GM23338 (cell line): ENCODE results near the gene KCNAB1. TPM values are rescaled to one million over a fixed set of nuclear protein-coding genes. Genes with fewer than 3 reads are reported as not detected.

Experiments
- ATAC-seq: fragments of 200-7000 bp; cut with Tn5 transposase; 3 replicates; pipeline ENCODE4 v1.9.1; 2020
- DNase-seq: peaks from one replicate; pipeline ENCODE4 v3.0.0-alpha.2; 2015; ENCODE audit warnings: low spot score
- H2AFZ ChIP-seq: fragments of 200-600 bp; sonication (generic); 2 replicates; pipeline ENCODE4 v1.8.0; 2016; ENCODE audit warnings: antibody characterized with exemption, mild to moderate bottlenecking, moderate library complexity
- H3F3A ChIP-seq: fragments of 200-600 bp; sonication (generic); replicated peaks from 2 replicates; pipeline ENCODE4 v1.8.0; 2017; ENCODE audit warnings: antibody characterized with exemption, mixed run types, low read depth
- H3K27ac ChIP-seq: fragments of 200-600 bp; sonication (generic); 2 replicates; pipeline ENCODE4 v1.6.1; 2016; ENCODE audit warnings: low read depth
- H3K27me3 ChIP-seq: fragments of 200-600 bp; sonication (generic); 2 replicates; pipeline ENCODE4 v1.8.0; 2016; ENCODE audit warnings: mild to moderate bottlenecking, mixed run types, moderate library complexity; ENCODE audit not compliant: insufficient read depth
- H3K36me3 ChIP-seq: fragments of 200-600 bp; sonication (generic); 2 replicates; pipeline ENCODE4 v1.8.0; 2016; ENCODE audit warnings: mild to moderate bottlenecking; ENCODE audit not compliant: insufficient read depth
- H3K4me1 ChIP-seq: fragments of 200-600 bp; sonication (generic); 2 replicates; pipeline ENCODE4 v1.8.0; 2016; ENCODE audit warnings: mild to moderate bottlenecking, moderate library complexity; ENCODE audit not compliant: insufficient read depth
- H3K4me2 ChIP-seq: fragments of 200-600 bp; sonication (generic); 2 replicates; pipeline ENCODE4 v1.7.1; 2017; ENCODE audit warnings: mixed run types
- H3K4me3 ChIP-seq: fragments of 200-600 bp; sonication (generic); 2 replicates; pipeline ENCODE4 v1.6.1; 2016; ENCODE audit warnings: mixed run types
- H3K79me2 ChIP-seq: fragments of 200-600 bp; sonication (generic); replicated peaks from 2 replicates; pipeline ENCODE4 v1.8.0; 2017; ENCODE audit warnings: mild to moderate bottlenecking; ENCODE audit not compliant: insufficient read depth
- H3K9me2 ChIP-seq: fragments of 200-600 bp; sonication (generic); 2 replicates; pipeline ENCODE4 v1.8.0; 2017; ENCODE audit not compliant: insufficient read depth
- H4K20me1 ChIP-seq: fragments of 200-600 bp; sonication (generic); replicated peaks from 2 replicates; pipeline ENCODE4 v1.8.0; 2017; ENCODE audit warnings: mild to moderate bottlenecking; ENCODE audit not compliant: insufficient read depth
- H3K27ac Mint-ChIP-seq: 2 replicates; pipeline ENCODE4 v1.8.0; 2020; ENCODE audit warnings: inconsistent platforms, mild to moderate bottlenecking, moderate library complexity, mixed read lengths
- H3K27me3 Mint-ChIP-seq: 3 replicates; pipeline ENCODE4 v1.8.0; 2022; ENCODE audit warnings: low read depth, mild to moderate bottlenecking, moderate library complexity, mixed read lengths, inconsistent platforms; ENCODE audit not compliant: insufficient read depth, poor library complexity
- H3K36me3 Mint-ChIP-seq: 3 replicates; pipeline ENCODE4 v1.8.0; 2021; ENCODE audit warnings: low read depth, mild to moderate bottlenecking, inconsistent platforms, moderate library complexity, mixed read lengths
- H3K4me1 Mint-ChIP-seq: 3 replicates; pipeline ENCODE4 v1.8.0; 2020; ENCODE audit warnings: mild to moderate bottlenecking, inconsistent platforms, mixed read lengths
- H3K4me3 Mint-ChIP-seq: 3 replicates; pipeline ENCODE4 v1.8.0; 2021; ENCODE audit warnings: moderate library complexity, mild to moderate bottlenecking, inconsistent platforms, mixed read lengths
- H3K9me3 Mint-ChIP-seq: 3 replicates; pipeline ENCODE4 v1.8.0; 2020; ENCODE audit warnings: moderate library complexity, mild to moderate bottlenecking, inconsistent platforms, mixed read lengths
- CREB1 ChIP-seq: fragments of 250-450 bp; sonication (Bioruptor Pico); IDR thresholded peaks from 2 replicates; pipeline ENCODE4 v1.5.0; 2020; ENCODE audit warnings: low read depth, mild to moderate bottlenecking, moderate library complexity
- ETS1 ChIP-seq: IDR thresholded peaks from 2 replicates; pipeline ENCODE4 v1.6.1; 2016; ENCODE audit warnings: antibody characterized with exemption
- EZH2 ChIP-seq: fragments of 200-600 bp; sonication (generic); IDR thresholded peaks from one replicate; pipeline ENCODE4 v1.8.0; 2017; ENCODE audit warnings: antibody characterized with exemption, mild to moderate bottlenecking, low read depth; ENCODE audit not compliant: unreplicated experiment
- EZH2phosphoT487 ChIP-seq: fragments of 200-600 bp; sonication (generic); IDR thresholded peaks from one replicate; pipeline ENCODE4 v1.8.1; 2018; ENCODE audit warnings: antibody characterized with exemption; ENCODE audit not compliant: unreplicated experiment
- JUNB ChIP-seq: IDR thresholded peaks from one replicate; pipeline ENCODE4 v1.6.1; 2016; ENCODE audit warnings: antibody characterized with exemption; ENCODE audit not compliant: unreplicated experiment
- NANOG ChIP-seq: IDR thresholded peaks from 2 replicates; pipeline ENCODE4 v1.6.1; 2016; ENCODE audit warnings: antibody characterized with exemption, borderline replicate concordance
- POLR2AphosphoS5 ChIP-seq: IDR thresholded peaks from 2 replicates; pipeline ENCODE4 v1.6.1; 2016; ENCODE audit warnings: antibody characterized with exemption, low read depth
- REST ChIP-seq: IDR thresholded peaks from one replicate; pipeline ENCODE4 v1.6.1; 2018; ENCODE audit warnings: antibody characterized with exemption; ENCODE audit not compliant: unreplicated experiment
- STAT1 ChIP-seq: IDR thresholded peaks from one replicate; pipeline ENCODE4 v1.6.1; 2016; ENCODE audit warnings: antibody characterized with exemption; ENCODE audit not compliant: unreplicated experiment
- ZNF114 ChIP-seq: fragments of 250-450 bp; sonication (Bioruptor Pico); IDR thresholded peaks from 2 replicates; pipeline ENCODE4 v1.5.0; 2020; ENCODE audit warnings: mild to moderate bottlenecking, moderate library complexity
- ZNF331 ChIP-seq: fragments of 250-450 bp; sonication (Bioruptor Pico); IDR thresholded peaks from 2 replicates; pipeline ENCODE4 v1.5.0; 2020; ENCODE audit warnings: low read depth, mild to moderate bottlenecking, moderate library complexity
- polyA plus RNA-seq: library from polyadenylated mRNA; unstranded; fragments of >200 nt; fragmentation: Nextera tagmentation; extraction: Ambion mirVana; gene quantifications from 2 replicates; pipeline ENCODE4 v1.2.1, GENCODE V29; 2016
- total RNA-seq: library from RNA; depleted of rRNA; stranded (reverse); fragments of >200 nt; shearing (Covaris generic); gene quantifications from 2 replicates; pipeline ENCODE4 v1.2.3, GENCODE V29; 2014
- TF ChIP-seq, protein P1 (sequence below), 2 experiments: fragments of 200-600 bp in 1 of 2; sonication (generic) in 1 of 2; conservative IDR thresholded peaks; 2 replicates each; pipeline versions ENCODE4 v1.5.1 to v1.6.1; 2016 to 2017; ENCODE audit warnings: antibody characterized with exemption in 2 of 2, low read depth in 2 of 2, mild to moderate bottlenecking in 2 of 2, moderate library complexity in 1 of 2

Gene KCNAB1
- total and polyA plus RNA-seq, 2 experiments from 2014 or later: 0.69 to 2.6 TPM

GRCh38 chr3:156558389-156558788, 438.0 kb downstream of the KCNAB1 start:
- Mint-ChIP-seq H3K9me3 (no peaks in the 10 kb centered on the region), H3K4me1 (peaks cover 3% of the 10 kb centered on the region; the same call in 1 of the 3 replicates), H3K36me3 (no peaks in the 10 kb centered on the region; the same call in 2 of the 3 replicates), H3K27ac (no peak overlapping the region), H3K4me3 (no peak overlapping the region), H3K27me3 (peaks cover 7% of the 10 kb centered on the region)
- H3F3A ChIP-seq: no peaks in the 10 kb centered on the region
- H3K79me2 ChIP-seq: peaks cover 15% of the 10 kb centered on the region
- peaks cover 4% of the 10 kb centered on the region for H3K4me1 ChIP-seq
- no peak overlapping the region for H3K4me2 ChIP-seq
- H3K27ac ChIP-seq: no peak overlapping the region
- ATAC-seq: no peak
- H3K9me2 ChIP-seq: no peaks in the 10 kb centered on the region
- TF ChIP-seq NANOG (no peak), STAT1 (no peak), CREB1 (CRISPR knock-in tag) (no peak), ETS1 (no peak)
- DNase-seq: no peak
- no peak overlapping the region for H3K4me3 ChIP-seq
- no peaks in the 10 kb centered on the region for H3K27me3 ChIP-seq
- H4K20me1 ChIP-seq: 0 out of 2 replicates have a peak, but pooled peaks cover 3% of the 10 kb centered on the region
- H3K36me3 ChIP-seq: no peaks in the 10 kb centered on the region
- H2AFZ ChIP-seq: no peak overlapping the region

DNA sequence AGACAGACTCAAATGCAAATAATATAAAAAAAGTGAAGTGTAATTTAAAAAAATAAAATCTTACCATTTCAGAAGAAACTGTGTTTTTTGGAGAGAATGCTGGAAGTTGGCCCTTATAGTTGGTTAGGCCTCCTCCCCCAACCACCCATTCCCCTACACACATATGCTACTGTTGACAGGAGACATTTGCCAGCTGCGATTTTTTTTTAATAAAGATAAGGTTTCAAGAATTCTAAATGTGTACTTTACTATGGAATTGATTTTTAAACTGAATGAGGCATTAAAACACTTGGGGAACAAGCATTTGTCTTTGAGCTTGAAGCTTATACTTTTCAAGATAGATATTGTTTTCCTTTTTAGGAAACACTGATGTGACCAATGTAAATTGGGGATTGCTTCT, 438.9 kb downstream of the KCNAB1 start:
- H3K79me2 ChIP-seq: peaks cover 5% of the 10 kb centered on the region
- no peaks in the 10 kb centered on the region for H3K9me3 Mint-ChIP-seq
- H3K4me1 ChIP-seq: no peaks in the 10 kb centered on the region
- H3K27ac ChIP-seq: no peak overlapping the region
- no peaks in the 10 kb centered on the region for H3K36me3 ChIP-seq
- H3F3A ChIP-seq: no peaks in the 10 kb centered on the region
- no peaks in the 10 kb centered on the region for H3K36me3 Mint-ChIP-seq
- 0 out of 3 replicates have a peak, but pooled peaks cover 3% of the 10 kb centered on the region for H3K4me1 Mint-ChIP-seq
- H3K4me2 ChIP-seq: no peak overlapping the region
- H3K9me2 ChIP-seq: no peaks in the 10 kb centered on the region
- H3K4me3 ChIP-seq: no peak overlapping the region
- ATAC-seq (no peak), DNase-seq (no peak)
- H3K27me3 Mint-ChIP-seq: peaks cover 7% of the 10 kb centered on the region
- no peak overlapping the region; the same call in 1 of the 2 replicates for H2AFZ ChIP-seq
- H3K27me3 ChIP-seq: no peaks in the 10 kb centered on the region
- H3K4me3 Mint-ChIP-seq: no peak overlapping the region
- H4K20me1 ChIP-seq: no peaks in the 10 kb centered on the region
- no peak overlapping the region for H3K27ac Mint-ChIP-seq
- no peak for TF ChIP-seq POLR2AphosphoS5
- TF ChIP-seq JUNB: no peak
- TF ChIP-seq, protein P1, sequence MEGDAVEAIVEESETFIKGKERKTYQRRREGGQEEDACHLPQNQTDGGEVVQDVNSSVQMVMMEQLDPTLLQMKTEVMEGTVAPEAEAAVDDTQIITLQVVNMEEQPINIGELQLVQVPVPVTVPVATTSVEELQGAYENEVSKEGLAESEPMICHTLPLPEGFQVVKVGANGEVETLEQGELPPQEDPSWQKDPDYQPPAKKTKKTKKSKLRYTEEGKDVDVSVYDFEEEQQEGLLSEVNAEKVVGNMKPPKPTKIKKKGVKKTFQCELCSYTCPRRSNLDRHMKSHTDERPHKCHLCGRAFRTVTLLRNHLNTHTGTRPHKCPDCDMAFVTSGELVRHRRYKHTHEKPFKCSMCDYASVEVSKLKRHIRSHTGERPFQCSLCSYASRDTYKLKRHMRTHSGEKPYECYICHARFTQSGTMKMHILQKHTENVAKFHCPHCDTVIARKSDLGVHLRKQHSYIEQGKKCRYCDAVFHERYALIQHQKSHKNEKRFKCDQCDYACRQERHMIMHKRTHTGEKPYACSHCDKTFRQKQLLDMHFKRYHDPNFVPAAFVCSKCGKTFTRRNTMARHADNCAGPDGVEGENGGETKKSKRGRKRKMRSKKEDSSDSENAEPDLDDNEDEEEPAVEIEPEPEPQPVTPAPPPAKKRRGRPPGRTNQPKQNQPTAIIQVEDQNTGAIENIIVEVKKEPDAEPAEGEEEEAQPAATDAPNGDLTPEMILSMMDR (conservative IDR thresholded peaks at IDR 0.05; ENCODE audit: low read depth in 2 of 2): no peak
- TF ChIP-seq CREB1 (CRISPR knock-in tag): no peak
- no peak for TF ChIP-seq REST
- no peak for TF ChIP-seq ZNF331 (CRISPR knock-in tag)
- TF ChIP-seq NANOG: no peak
- no peak for TF ChIP-seq ETS1
- TF ChIP-seq ZNF114 (CRISPR knock-in tag): no peak
- TF ChIP-seq STAT1: no peak
- TF ChIP-seq EZH2phosphoT487: no peak
- no peak for TF ChIP-seq EZH2
